ENCODE results near the gene PTGER3. TPM values are rescaled to one million over a fixed set of nuclear protein-coding genes. Genes with fewer than 3 reads are reported as not detected.
"Not testable (repeated sequence)": the region's sequence is repeated elsewhere in the genome, so short reads cannot be mapped to it uniquely, and the experiment has no call there.

PTGER3 gene
- total RNA-seq, 1 donor from 2014 or later = under 0.01 TPM

DNA sequence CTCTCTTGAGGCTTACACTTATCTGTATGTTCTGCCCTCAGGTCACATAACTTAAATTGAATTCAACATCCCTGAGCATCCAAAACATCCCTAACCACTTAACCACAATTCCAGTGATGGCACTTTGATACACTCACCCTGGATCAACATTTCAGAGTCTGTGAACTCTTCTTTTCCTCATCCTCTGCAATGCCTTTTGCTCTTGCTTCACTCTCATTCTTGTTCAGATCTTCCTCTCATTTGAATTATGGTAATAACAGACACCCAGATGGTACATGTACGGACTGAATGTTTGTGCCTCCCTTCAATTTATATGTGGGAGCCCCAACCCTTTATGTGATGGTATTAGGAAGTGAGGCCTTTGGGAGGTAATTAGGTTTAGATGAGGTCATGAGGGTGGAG lies 33.4 kb downstream of the PTGER3 start:
- DNase-seq (ENCODE audit: low read depth, low spot score) = no peak

- DNase-seq (ENCODE audit: low read depth, low spot score) = no peak
These were observed 44.7 kb downstream of the PTGER3 start for GRCh38 chr1:71002709-71003475.

- DNase-seq (ENCODE audit: low read depth, low spot score) = no peak
These were observed 46.0 kb downstream of the PTGER3 start for GRCh38 chr1:71001624-71002023.

DNA sequence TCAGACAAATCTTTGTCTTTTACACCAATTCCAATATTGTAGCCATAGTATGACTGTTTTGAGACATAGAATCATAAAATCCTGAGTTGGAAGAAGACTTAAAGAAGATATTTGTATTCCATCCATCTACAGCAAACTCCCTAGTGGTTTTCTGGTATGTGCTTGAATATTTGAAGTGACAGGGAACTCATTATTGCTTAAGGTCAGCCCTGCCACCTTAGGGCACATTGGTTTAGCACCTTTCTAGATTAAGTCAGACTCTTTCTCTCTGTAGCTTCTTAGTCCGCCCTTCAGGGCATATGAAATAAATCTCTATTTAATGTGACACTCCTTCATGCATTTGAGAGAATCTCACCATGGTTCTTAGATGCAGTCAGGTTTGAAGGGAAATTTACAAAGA lies 49.8 kb downstream of the PTGER3 start:
- DNase-seq (ENCODE audit: low read depth, low spot score) = no peak

- DNase-seq (ENCODE audit: low read depth, low spot score) = no peak
These were observed 52.8 kb downstream of the PTGER3 start for GRCh38 chr1:70994753-70995268.

- no peak for DNase-seq (ENCODE audit: low read depth, low spot score)
These were observed 53.8 kb downstream of the PTGER3 start for GRCh38 chr1:70993798-70994197.

DNA sequence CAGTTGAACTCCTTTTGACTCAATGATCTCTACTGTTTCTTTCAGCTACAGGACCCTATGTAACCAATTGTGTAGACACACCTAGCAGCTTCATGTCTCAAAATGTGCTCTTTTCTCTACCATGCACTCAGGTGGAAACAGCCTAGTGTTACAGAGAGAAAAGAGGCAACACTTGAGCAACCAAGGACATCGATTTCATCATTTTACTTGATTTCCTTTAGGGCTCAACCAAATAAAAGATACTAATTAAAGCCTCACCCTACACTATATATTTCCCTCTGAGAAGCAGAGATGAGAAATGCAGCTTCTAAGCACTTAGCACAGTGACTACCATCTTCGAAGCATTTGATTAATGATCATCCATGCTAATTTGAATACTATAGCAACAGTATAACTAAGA lies 55.1 kb downstream of the PTGER3 start:
- DNase-seq (ENCODE audit: low read depth, low spot score) = no peak

- no peak for DNase-seq (ENCODE audit: low read depth, low spot score)
These were observed 57.0 kb downstream of the PTGER3 start for GRCh38 chr1:70990469-70991253.

GRCh38 chr1:70987497-70987896 lies 60.1 kb downstream of the PTGER3 start:
- no peak for DNase-seq (ENCODE audit: low read depth, low spot score)

DNA sequence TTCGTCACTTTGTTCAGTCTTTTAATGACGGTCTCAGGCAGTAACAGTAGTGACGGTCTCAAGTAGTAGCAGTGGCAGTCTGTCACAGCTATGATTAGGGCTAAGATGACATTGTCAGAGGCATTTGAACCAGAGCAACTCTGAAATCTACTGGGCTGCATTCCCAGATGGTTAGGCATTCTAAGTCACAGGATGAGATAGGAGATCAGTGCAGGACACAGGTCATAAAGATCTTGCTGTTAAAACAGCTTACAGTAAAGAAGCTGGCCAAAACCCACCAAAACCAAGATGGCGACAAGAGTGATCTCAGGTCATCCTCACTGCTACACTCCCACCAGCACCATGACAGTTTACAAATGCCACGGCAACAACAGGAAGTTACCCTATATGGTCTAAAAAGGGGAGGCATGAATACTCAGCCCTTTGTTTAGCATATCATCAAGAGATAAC lies 61.8 kb downstream of the PTGER3 start:
- DNase-seq (ENCODE audit: low read depth, low spot score) = not testable (repeated sequence)

- not testable (repeated sequence) for DNase-seq (ENCODE audit: low read depth, low spot score)
These were observed 62.3 kb downstream of the PTGER3 start for GRCh38 chr1:70985278-70985677.

GRCh38 chr1:70980361-70980760 lies 67.3 kb downstream of the PTGER3 start:
- DNase-seq (ENCODE audit: low read depth, low spot score) = no peak

GRCh38 chr1:70979881-70980280 lies 67.7 kb downstream of the PTGER3 start:
- DNase-seq (ENCODE audit: low read depth, low spot score) = no peak

- DNase-seq (ENCODE audit: low read depth, low spot score) = no peak
These were observed 68.3 kb downstream of the PTGER3 start for GRCh38 chr1:70979313-70979712.

DNA sequence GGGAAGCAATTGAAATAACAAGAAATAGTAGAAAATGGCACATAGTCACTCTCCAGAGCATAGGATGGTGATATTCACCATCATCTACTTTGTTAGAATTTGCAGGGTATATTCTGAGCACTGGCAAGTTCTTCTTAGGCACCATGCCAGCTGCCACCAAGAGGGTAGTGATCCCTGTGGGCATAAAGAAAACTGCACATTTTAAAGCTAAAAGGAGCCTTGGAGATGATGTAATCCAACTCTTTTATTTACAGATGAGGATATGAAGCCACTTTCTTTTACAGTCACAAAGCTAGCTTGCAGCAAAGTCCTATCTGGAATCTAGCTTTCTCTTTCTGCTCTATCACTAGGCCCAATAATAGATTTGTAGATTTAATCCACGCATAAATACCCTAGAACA lies 69.0 kb downstream of the PTGER3 start:
- DNase-seq (ENCODE audit: low read depth, low spot score) = no peak

GRCh38 chr1:70977575-70977974 lies 70.0 kb downstream of the PTGER3 start:
- no peak for DNase-seq (ENCODE audit: low read depth, low spot score)

DNA sequence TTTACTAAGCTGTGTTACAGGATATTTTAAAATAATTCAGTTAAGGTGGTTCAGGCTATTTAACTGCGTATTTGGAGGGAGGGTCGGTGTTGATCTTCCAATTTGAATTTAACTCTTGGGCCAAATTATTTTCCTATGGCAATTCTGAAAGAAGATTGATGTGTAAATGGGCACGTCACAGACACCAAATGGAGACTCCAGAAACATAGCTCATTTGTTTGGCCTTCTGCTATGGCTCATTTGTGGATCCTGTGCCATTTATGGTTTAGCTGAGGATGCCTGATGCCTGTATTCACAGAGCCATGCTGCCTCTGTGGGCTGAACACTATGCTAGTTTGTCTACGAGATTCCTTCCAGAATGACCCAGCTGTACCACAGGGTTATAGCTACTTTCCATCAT lies 70.6 kb downstream of the PTGER3 start:
- no peak for DNase-seq (ENCODE audit: low read depth, low spot score)

DNA sequence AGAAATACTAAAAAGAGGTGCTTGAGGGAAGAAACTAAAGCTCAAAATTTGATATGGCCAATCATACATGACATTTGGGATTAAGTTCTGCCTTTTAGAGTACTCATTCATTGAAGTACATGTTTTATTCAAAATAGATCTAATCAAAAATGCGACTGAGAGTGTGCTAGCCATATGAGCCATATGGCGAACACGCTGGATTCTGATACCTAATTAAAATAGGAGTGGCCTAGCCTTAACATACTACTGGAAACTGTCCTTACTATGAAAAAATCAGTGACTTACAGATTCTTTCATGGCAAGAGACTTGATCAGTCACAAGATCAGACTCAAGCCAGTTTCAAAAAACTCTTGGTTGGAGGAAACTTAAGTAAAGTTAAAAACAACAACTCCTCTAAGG lies 73.9 kb downstream of the PTGER3 start:
- no peak for DNase-seq (ENCODE audit: low read depth, low spot score)

- no peak for DNase-seq (ENCODE audit: low read depth, low spot score)
These were observed 77.2 kb downstream of the PTGER3 start for GRCh38 chr1:70970407-70970806.

DNA sequence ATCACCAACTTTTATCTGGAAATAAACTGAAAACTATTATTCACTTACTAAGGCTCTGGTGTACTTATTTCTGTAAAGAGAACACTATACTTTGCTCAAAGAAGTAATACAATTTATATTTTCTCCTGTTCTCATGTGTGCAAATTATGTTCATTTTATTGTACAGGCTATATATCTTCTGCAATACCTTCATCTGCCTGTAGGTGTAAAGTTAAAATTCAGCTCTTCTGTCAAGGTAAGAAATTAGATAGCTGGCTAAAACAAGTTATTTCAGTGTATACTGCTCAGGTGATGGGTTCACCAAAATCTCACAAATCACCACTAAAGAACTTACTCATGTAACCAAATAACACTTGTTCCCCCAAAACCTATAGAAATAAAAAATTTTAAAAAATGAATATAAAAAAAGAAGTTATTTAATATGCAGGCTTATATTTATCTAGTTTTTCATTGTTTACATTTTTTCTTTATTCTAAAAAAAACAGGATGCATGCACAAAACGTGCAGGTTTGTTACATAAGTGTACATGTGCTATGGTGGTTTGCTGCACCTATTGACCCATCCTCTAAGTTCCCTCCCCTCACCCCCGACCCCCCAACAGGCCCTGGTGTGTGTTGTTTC lies 81.5 kb downstream of the PTGER3 start:
- DNase-seq (ENCODE audit: low read depth, low spot score) = no peak

GRCh38 chr1:70963374-70963773 lies 84.2 kb downstream of the PTGER3 start:
- no peak for DNase-seq (ENCODE audit: low read depth, low spot score)

- DNase-seq (ENCODE audit: low read depth, low spot score) = no peak
These were observed 86.1 kb downstream of the PTGER3 start for GRCh38 chr1:70961374-70961975.

Data from pulmonary artery endothelial cell (primary cell).